SKM-1 (cell line): ENCODE data around the gene SFXN1.

Source experiments
- DNase-seq: peaks from one replicate; lab custom pipeline; 2025; ENCODE audit not compliant: unreplicated experiment; lab: John Stamatoyannopoulos, UW

The SFXN1 gene

GRCh38 chr5:175538576-175538975, 60.2 kb downstream of the SFXN1 start:
- no peak for DNase-seq

- no peak for DNase-seq
These were observed 61.6 kb downstream of the SFXN1 start for GRCh38 chr5:175539936-175540335.

- DNase-seq: no peak
These were observed 62.9 kb downstream of the SFXN1 start for GRCh38 chr5:175541264-175541663.

- DNase-seq: peak; percentile 4
These were observed 64.0 kb downstream of the SFXN1 start for GRCh38 chr5:175542232-175542965.

GRCh38 chr5:175542966-175543235, 64.5 kb downstream of the SFXN1 start:
- no peak for DNase-seq

GRCh38 chr5:175544108-175544511, 65.8 kb downstream of the SFXN1 start:
- DNase-seq: no peak

GRCh38 chr5:175544586-175544985, 66.2 kb downstream of the SFXN1 start:
- no peak for DNase-seq

- no peak for DNase-seq
These were observed 69.5 kb downstream of the SFXN1 start for GRCh38 chr5:175547842-175548241.

- no peak for DNase-seq
These were observed 70.4 kb downstream of the SFXN1 start for GRCh38 chr5:175548626-175549311.

- DNase-seq: no peak
These were observed 71.9 kb downstream of the SFXN1 start for GRCh38 chr5:175550055-175550805.

GRCh38 chr5:175551266-175551665, 72.9 kb downstream of the SFXN1 start:
- no peak for DNase-seq

- DNase-seq: no peak
These were observed 75.9 kb downstream of the SFXN1 start for GRCh38 chr5:175554296-175554695.

- no peak for DNase-seq
These were observed 76.9 kb downstream of the SFXN1 start for GRCh38 chr5:175555168-175555785.

- no peak for DNase-seq
These were observed 78.4 kb downstream of the SFXN1 start for GRCh38 chr5:175556794-175557193.

- DNase-seq: no peak
These were observed 79.4 kb downstream of the SFXN1 start for GRCh38 chr5:175557778-175558177.

- DNase-seq: no peak
These were observed 80.6 kb downstream of the SFXN1 start for GRCh38 chr5:175558801-175559480.

GRCh38 chr5:175560011-175560410, 81.7 kb downstream of the SFXN1 start:
- DNase-seq: no peak

GRCh38 chr5:175561085-175561484, 82.7 kb downstream of the SFXN1 start:
- no peak for DNase-seq

GRCh38 chr5:175564716-175565115, 86.4 kb downstream of the SFXN1 start:
- no peak for DNase-seq

- no peak for DNase-seq
These were observed 88.3 kb downstream of the SFXN1 start for GRCh38 chr5:175566697-175567096.

- no peak for DNase-seq
These were observed 89.6 kb downstream of the SFXN1 start for GRCh38 chr5:175567954-175568353.
